Stimulated activated CD4-positive, alpha-beta T cell treated with anti-CD3 and anti-CD28 coated beads, Interleukin-2, amount 100 ng/mL, for 24 hours (primary cell): ENCODE data around the gene ATG4D.
"Not testable (repeated sequence)": the region's sequence is repeated elsewhere in the genome, so short reads cannot be mapped to it uniquely, and the experiment has no call there.

Experiments used
- DNase-seq, 2 donors: peaks; one replicate each; pipeline ENCODE4 v3.0.0-alpha.2; 2020

The ATG4D gene

DNA sequence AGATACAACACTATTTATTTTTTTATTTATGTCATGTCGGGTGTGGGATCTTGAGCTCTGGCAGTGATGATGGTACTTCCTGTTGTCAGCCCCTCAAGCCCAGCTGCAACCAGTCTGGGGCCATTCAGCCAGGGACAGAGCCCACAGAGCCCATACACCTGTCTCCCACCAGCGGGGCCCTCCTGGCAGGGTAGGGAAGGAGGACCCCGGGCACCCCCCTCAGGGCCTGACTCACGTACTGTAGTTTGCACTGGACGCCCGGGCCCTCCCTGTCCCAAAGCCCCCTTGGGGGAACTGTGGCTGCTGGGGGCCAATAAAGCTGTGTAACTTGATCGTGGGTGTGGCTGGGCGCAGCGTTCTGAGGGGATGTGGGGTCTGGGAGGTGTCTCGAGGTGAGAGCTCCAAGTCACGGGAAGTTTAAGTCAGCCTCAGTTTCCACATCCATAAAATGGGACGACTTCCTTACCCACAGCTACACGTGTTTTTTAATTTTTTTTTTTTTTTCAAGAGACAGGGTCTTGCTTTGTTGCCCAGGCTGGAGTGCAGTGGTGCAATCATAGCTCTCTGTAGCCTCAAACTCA, 9.5 kb downstream of the ATG4D start:
- DNase-seq, result no peak

DNA sequence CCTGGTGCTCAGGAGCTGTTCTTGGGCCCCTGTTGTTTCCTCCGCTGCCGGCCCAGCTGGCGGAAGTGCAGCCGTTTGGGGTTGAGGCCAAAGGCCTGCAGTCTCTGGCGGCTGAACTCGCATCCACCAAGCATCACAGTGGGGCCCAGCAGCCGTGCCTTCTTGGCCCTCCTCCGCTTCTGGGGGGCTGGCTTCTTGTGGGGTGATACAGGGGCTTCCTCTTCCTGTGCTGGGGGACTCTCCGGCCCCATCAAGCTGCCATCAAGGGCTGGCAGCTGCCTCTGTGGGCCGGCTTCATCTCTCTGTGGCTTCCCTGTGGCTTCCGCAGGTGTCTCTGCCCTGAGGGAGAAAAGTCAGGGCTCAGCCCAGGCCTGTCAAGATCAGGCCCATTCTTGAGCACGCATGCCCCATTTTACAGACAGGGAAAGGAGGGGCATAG, 10.3 kb downstream of the ATG4D start:
- DNase-seq, result peak; percentile 31 to 39

- no peak for DNase-seq
These were observed 11.3 kb downstream of the ATG4D start for GRCh38 chr19:10554760-10555609.

DNA sequence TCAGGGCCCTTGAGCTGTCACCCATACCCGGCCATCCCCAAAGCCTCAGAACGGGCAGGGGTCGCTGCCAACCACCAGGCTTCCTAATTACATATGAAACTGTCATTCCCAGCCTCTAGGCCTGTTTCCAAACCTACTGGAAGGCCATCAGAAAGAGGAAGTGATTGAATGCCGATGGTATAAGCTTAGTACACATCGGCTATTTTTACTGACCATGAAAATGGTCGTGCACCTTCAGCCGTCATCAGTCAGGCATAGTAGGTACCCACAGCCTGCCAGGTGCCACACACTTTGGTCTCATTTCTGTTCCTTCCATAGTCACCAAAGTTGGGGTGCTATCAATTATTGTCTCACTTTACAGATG, 11.9 kb downstream of the ATG4D start:
- no peak for DNase-seq

- no peak for DNase-seq
These were observed 14.0 kb downstream of the ATG4D start for GRCh38 chr19:10557603-10558197.

DNA sequence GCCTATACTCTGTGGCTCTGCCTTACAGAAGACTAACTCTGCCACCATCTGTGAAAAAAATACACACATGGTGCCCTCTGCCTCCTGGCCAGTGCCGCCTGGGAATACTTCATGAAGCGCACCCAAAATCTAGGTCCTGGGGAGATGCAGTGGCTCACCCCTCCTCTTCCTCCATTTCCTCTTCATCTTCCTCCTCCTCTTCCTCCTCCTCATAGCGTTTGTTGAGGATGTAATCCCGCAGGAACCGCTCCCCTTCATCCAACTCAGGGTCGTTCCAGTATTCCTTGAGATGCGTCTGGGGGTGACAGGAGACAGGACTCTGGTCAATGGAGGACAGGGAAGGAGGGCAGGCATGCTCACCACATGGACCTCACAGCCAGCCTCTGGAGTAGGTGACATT, 16.4 kb downstream of the ATG4D start:
- DNase-seq, result no peak

DNA sequence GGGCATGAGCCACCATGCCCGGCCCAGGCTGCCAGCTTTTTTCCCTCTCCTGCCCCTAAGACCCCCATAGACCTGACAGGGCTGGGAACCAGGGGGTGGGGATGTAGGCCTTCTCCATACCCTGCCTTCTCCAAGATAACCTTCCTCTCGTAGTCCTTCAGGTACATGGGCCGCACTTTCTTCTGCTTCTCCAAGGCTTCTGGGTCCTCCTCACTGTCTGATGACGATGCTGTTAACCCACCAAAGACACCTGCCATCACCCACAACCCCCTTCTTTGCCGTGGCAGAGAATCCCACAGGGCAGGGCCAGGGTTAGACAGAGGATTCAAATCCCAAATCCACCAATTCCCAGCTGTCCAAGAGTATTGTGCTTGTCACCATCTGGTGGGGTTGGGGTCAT, 18.9 kb downstream of the ATG4D start:
- no peak for DNase-seq

DNA sequence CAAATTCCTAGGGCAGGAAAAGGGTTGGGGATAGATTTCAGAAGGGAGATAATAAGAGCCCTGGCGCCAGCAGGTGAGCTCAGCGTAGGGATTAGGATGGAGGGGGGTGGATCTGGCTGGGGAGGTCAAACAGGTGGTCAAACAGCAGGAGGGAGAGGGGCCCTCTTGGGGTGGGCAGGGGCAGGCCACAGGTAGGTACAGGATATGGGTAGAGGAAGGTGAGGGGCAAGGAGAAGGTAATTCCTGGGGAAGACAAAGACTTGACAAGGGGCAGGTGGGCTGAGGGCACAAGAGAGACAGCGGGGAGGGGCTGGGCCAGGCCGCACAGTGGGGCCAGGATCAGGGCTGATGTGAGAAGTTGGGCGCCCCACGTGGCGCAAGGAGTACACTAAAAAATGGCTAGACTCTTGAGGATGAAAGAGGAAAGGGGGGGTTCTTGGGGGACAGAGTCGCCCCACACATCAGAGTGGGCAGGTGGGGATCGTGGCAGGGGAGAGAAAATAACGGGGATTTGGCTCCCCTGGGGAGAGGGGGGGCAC, 21.4 kb downstream of the ATG4D start:
- peak; percentile 67 to 69 for DNase-seq

- DNase-seq, result peak; percentile 97 to 100
These were observed 22.1 kb downstream of the ATG4D start, which contains the start of gene KRI1 for GRCh38 chr19:10565567-10566407. KRI1 (minus strand) TSS chr19:10566010; CDS start chr19:10565999, 11 bp downstream.

DNA sequence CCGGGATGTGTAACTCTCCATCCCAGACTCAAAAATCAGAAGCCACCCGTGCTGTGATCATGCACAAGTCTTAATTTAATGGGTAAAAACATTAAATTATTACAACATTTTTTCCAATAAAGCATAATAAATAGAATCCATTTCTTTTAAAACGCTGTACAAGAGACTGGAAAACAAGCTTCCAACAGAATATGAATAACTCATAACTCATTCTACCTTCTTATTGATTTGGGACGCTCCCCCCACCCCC, 22.6 kb downstream of the ATG4D start:
- DNase-seq, result no peak

DNA sequence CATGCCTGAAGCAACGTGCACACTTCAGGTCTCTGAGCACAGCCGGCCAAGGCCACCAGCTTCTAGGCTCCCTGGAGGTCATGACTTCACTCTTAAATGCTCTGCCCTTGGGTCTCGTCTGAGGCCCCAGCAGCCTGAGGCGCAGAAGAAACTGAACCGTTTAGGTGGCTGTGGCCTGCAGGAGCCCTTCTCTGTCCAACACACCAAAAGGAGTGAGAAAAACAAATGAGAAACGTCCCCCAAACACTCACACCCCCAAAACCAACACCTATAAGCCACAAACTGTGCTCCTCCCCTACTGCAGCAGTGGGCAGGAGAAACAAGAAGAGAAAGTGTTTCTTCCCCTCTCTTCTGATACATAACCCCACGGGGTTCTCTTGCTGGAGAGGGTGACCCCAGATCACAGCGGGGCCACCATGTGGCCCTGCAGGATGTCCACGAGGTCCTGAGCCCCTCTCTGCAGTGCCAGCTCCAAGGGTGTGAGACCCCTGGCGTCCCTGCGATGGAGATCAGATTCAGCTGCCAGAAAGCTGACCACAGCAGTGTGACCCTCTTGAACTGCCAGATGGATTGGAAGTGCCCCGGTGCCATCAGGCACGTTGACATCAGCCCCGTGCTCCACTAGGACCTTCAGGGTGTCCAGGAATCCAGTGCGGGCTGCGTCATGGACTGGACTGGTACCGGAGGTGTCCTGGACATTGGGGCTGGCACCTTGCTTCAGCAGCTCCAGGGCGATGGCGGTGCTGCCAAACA, 23.1 kb downstream of the ATG4D start:
- peak; percentile 57 to 58 for DNase-seq

DNA sequence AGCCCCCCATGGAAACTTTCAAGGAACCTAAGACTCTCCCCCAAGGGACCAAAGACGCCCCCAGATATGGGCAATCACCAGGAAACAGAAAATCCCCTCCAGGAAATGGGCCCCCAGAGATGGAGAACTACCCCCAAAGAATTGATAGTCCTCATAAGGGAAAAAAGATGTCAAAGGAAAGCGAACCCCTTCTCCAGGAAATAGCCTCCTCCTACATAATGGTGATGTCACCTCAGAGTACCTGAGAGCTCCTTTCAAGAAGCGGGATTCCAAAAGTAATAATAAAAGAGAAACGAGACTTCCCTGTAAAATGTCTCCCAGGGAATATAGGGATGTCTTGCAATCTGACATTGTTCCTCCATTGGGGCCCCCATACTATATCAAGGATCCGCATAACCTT, 24.0 kb downstream of the ATG4D start:
- no peak for DNase-seq

- peak; percentile 29 to 63 for DNase-seq
These were observed 24.5 kb downstream of the ATG4D start for GRCh38 chr19:10568062-10568825.

- peak; percentile 99 to 100 for DNase-seq
These were observed 25.3 kb downstream of the ATG4D start, which contains the start of gene CDKN2D for GRCh38 chr19:10568826-10569651. CDKN2D (minus strand) TSS chr19:10568979; CDS start chr19:10568653, 326 bp downstream.

- not testable (repeated sequence) for DNase-seq
These were observed 30.1 kb downstream of the ATG4D start for GRCh38 chr19:10573793-10574192.

DNA sequence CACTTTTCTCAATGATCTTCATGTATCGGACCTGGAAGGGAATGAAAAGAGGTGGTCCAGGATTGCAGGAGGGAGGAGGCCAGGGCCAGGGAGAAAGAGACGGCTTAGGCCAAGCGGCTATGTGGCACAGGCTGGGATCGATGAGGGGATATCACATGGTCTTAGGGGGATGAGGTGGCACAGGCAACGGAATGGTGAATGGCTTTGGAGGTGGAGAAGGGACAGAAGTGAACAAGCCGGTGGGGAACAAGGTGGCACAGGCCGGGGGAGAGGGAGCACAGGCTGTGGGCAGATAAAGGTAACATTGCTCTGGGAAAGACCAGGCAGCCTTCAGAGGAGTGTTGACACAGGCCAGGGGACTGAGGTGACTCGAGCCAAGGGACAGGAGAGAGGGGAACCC, 30.8 kb downstream of the ATG4D start:
- DNase-seq, result no peak

GRCh38 chr19:10575011-10575716, 31.5 kb downstream of the ATG4D start:
- DNase-seq, result no peak

DNA sequence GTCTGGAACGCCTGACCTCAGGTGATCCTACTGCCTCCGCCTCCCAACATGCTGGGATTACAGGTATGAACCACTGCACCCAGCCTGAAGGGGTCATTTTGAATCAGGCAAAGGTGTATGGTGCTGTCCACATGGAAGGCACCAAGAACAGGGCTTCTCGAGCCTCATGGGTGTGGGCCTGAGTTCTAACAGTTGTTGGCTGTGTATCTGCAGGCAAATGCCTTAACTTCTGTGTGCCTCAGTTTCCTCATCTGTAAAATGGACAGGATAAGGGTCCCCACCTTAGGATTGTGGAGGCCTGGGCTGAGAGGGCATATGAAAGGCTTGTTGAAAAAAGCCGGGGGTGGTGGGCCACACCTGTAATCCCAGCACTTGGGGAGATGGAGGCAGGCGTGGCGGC, 34.2 kb downstream of the ATG4D start:
- DNase-seq, result no peak

DNA sequence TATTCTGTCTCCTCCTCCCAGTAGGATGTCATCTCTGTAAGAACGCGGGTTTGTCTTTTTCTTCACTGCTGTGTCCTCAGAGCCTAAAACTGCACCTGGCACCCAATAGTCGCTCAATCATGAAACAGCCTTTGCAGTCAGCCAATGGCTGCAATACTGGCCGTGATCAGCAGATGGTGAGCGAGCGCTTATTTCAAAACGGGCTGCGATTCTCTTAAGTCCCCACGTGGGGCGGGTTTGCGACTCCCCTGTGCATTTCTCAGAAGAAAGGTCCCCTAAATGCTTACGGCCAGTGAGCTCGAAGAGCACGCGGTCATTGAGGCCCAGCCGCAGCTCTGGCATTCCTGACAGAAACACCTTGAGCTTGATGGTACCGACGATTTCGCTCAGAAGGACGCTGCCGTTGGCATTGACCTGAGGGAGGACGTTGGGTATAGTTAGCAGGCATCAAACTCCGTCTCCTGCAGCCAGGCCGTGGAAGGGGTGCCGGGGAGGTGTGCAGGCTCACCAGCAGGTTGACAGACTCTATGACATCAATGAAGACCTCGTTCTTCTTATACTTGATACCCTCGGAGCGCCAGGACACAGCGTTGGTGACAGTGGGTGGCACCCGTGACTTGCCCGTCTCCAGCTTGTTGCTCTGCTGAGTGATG, 37.4 kb downstream of the ATG4D start:
- peak; percentile 94 to 95 for DNase-seq
